Thoracic aorta (tissue), 2 donors: ENCODE data around the gene SMC3. TPM values are rescaled to one million over a fixed set of nuclear protein-coding genes. Genes with fewer than 3 reads are reported as not detected.
A peak's percentile ranks its signal among the peaks of the same experiment; 100 is the strongest.

Source experiments
- ATAC-seq: fragments of 150-250 bp; one replicate; pipeline ENCODE4 v1.8.0; 2017; ENCODE audit warnings: low read depth; ENCODE audit not compliant: insufficient number of reproducible peaks, low FRiP score
- DNase-seq: peaks from one replicate; pipeline ENCODE4 v3.0.0-alpha.2; 2020; ENCODE audit warnings: low spot score
- H3K27ac ChIP-seq, 2 donors: fragments of 200-600 bp; sonication (generic); 1 replicate in 1 of 2; 2 replicates in 1 of 2; pipeline ENCODE4 v1.5.1; 2016; ENCODE audit warnings: mild to moderate bottlenecking in 2 of 2, moderate library complexity in 2 of 2
- H3K27me3 ChIP-seq: fragments of 200-600 bp; sonication (generic); replicated peaks from 2 replicates; pipeline ENCODE4 v1.6.0; 2016; ENCODE audit warnings: mild to moderate bottlenecking; ENCODE audit not compliant: insufficient read depth
- H3K36me3 ChIP-seq: fragments of 200-600 bp; sonication (generic); one replicate; pipeline ENCODE4 v1.5.1; 2016
- H3K4me1 ChIP-seq, 2 donors: fragments of 200-600 bp; sonication (generic); 1 replicate in 1 of 2; 2 replicates in 1 of 2; pipeline versions ENCODE4 v1.5.1 to v1.6.0; 2016; ENCODE audit warnings: low read depth in 2 of 2, mild to moderate bottlenecking in 1 of 2; ENCODE audit not compliant: control insufficient read depth in 1 of 2
- H3K4me3 ChIP-seq: fragments of 200-600 bp; sonication (generic); 2 replicates; pipeline ENCODE4 v1.5.1; 2016; ENCODE audit warnings: mild to moderate bottlenecking
- H3K9me3 ChIP-seq: fragments of 200-600 bp; sonication (generic); 2 replicates; pipeline ENCODE4 v1.5.1; 2016
- CTCF ChIP-seq: fragments of 200-600 bp; sonication (generic); IDR thresholded peaks from one replicate; pipeline ENCODE4 v1.5.1; 2019; ENCODE audit warnings: antibody characterized with exemption
- total RNA-seq, 2 donors: library from RNA; depleted of rRNA; stranded (reverse); fragments of >200 nt; gene quantifications; one replicate each; pipeline versions ENCODE4 v1.1.0 to v1.2.3, GENCODE V29; 2016

The SMC3 gene
- total RNA-seq, 2 donors from 2014 or later: 19.8 to 32.7 TPM

- ATAC-seq (no peak), DNase-seq (no peak)
- no peak for TF ChIP-seq CTCF
- no peak overlapping the region for H3K4me3 ChIP-seq
- H3K27ac ChIP-seq: no peak overlapping the region
- H3K9me3 ChIP-seq: no peaks in the 10 kb centered on the region
- H3K4me1 ChIP-seq: peaks cover 10 to 13% of the 10 kb centered on the region in 2 donors
- no peaks in the 10 kb centered on the region for H3K27me3 ChIP-seq
- H3K36me3 ChIP-seq: no peaks in the 10 kb centered on the region
Observed at GRCh38 chr10:110625356-110625894, 57.9 kb downstream of the SMC3 start.

GRCh38 chr10:110625951-110626855 is 58.7 kb downstream of the SMC3 start:
- H3K27ac ChIP-seq: no peak overlapping the region
- no peaks in the 10 kb centered on the region for H3K36me3 ChIP-seq
- H3K4me3 ChIP-seq: no peak overlapping the region
- peaks cover 13 to 14% of the 10 kb centered on the region in 2 donors for H3K4me1 ChIP-seq
- no peak for DNase-seq
- no peak for ATAC-seq
- no peaks in the 10 kb centered on the region for H3K9me3 ChIP-seq
- no peaks in the 10 kb centered on the region for H3K27me3 ChIP-seq
- no peak for TF ChIP-seq CTCF

DNA sequence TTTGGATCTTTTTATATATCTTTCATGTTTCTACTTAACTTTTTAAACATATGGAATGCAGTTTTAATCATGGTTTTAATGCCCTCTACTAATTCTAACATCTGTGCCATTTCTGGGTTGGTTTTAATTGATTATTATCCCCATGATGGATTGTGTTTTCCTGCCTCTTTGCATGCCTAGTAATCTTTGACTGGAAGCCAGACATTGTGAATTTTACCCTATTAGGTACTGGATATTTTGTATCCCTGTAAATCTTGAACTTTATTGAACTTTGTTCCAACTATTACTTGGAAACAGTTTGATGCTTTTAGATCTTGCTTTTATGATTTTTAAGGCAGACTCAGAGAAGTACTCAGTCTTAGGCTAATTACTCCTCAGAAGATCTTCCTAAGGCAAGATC is 60.7 kb downstream of the SMC3 start:
- no peak for TF ChIP-seq CTCF
- ATAC-seq: no peak
- Histone ChIP-seq H3K9me3 (no peaks in the 10 kb centered on the region), H3K36me3 (no peaks in the 10 kb centered on the region), H3K27ac (no peak overlapping the region), H3K4me1 (peaks cover 14 to 21% of the 10 kb centered on the region in 2 donors), H3K27me3 (no peaks in the 10 kb centered on the region), H3K4me3 (no peak overlapping the region)
- DNase-seq: no peak

DNA sequence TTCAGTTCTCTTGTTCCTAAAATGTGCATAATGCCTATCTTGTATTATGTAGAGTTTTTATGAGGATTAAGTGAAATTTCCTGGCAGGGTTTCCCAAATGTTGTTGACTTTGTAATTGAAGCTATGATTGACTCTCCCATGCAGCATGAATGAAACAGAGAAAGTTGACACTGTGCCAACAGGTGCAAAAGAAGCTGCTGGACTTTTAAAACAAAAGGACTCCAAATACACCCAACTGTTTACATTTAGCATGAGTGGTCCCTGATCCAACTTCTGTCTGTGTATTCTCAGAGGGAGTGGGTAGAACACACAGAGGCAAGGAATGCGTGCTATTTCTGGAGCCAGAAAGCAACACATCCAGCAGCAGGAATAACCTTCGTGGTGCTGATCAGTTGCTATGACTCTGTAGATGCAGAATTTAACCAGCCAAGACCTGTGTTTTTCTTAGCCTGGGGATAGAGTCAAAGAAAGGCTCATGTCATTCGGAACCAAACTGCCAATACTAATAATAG is 62.2 kb downstream of the SMC3 start:
- no peaks in the 10 kb centered on the region for H3K27me3 ChIP-seq
- H3K36me3 ChIP-seq: no peaks in the 10 kb centered on the region
- H3K9me3 ChIP-seq: no peaks in the 10 kb centered on the region
- no peak for TF ChIP-seq CTCF
- peaks cover 16 to 24% of the 10 kb centered on the region in 2 donors for H3K4me1 ChIP-seq
- no peak overlapping the region for H3K4me3 ChIP-seq
- H3K27ac ChIP-seq: peak overlapping the region; percentile 7 to 94
- ATAC-seq (peak; percentile 88), DNase-seq (no peak)

DNA sequence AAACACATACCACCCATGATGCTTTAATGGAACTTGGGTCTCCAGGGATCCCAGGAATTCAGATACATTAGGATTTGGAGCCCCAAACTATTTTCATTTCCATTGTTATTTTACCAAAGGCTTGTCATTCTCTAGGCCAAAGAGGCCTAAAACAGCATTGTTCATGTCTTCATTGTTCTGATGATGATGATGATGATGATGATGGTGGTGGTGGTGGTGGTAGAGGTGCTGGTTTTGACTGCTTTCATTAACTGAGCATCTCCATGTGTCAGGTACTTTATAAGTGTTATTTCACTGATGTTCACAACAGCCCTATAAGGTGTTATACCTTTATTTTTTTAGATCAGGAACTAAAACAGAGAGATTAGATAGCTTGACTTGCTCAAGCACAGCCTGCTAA is 64.4 kb downstream of the SMC3 start:
- no peak for TF ChIP-seq CTCF
- Histone ChIP-seq H3K27ac (peak overlapping the region in 1 of 2 donors; percentile 3), H3K27me3 (no peaks in the 10 kb centered on the region), H3K9me3 (no peaks in the 10 kb centered on the region), H3K4me3 (no peak overlapping the region), H3K4me1 (peaks cover 23 to 43% of the 10 kb centered on the region in 2 donors), H3K36me3 (no peaks in the 10 kb centered on the region)
- DNase-seq (no peak), ATAC-seq (no peak)
